Epithelial cell of proximal tubule (primary cell): ENCODE results near the gene SLC37A1. TPM values are rescaled to one million over a fixed set of nuclear protein-coding genes. Genes with fewer than 3 reads are reported as not detected.
"Not testable (repeated sequence)": the region's sequence is repeated elsewhere in the genome, so short reads cannot be mapped to it uniquely, and the experiment has no call there.

ENCODE experiments used
- DNase-seq: peaks from one replicate; pipeline ENCODE4 v3.0.0-alpha.2; 2011; ENCODE audit warnings: low read depth
- H3K4me3 ChIP-seq: 2 replicates; pipeline ENCODE4 v1.5.1; 2011; ENCODE audit warnings: low read depth, mild to moderate bottlenecking, low read length
- CTCF ChIP-seq: conservative IDR thresholded peaks from 2 replicates; pipeline ENCODE4 v1.5.1; 2012; ENCODE audit warnings: low read depth, mild to moderate bottlenecking, low read length
- total RNA-seq: library from RNA; depleted of rRNA; stranded (reverse); fragments of >200 nt; gene quantifications from 2 replicates; pipeline ENCODE4 v1.2.3, GENCODE V29; 2015

Gene SLC37A1
- total RNA-seq, 1 donor from 2014 or later = 16.4 TPM

- DNase-seq = no peak
- no peak for TF ChIP-seq CTCF
- H3K4me3 ChIP-seq = no peak overlapping the region
These were observed 45.0 kb upstream of the SLC37A1 start for GRCh38 chr21:42468491-42469131.

GRCh38 chr21:42469272-42469671 lies 44.4 kb upstream of the SLC37A1 start:
- no peak for DNase-seq
- no peak for TF ChIP-seq CTCF
- H3K4me3 ChIP-seq = no peak overlapping the region

GRCh38 chr21:42469726-42470125 lies 43.9 kb upstream of the SLC37A1 start:
- H3K4me3 ChIP-seq, DNase-seq: not testable (repeated sequence)

- TF ChIP-seq CTCF = no peak
- no peak overlapping the region for H3K4me3 ChIP-seq
- DNase-seq = no peak
These were observed 42.4 kb upstream of the SLC37A1 start for GRCh38 chr21:42471206-42471605.

GRCh38 chr21:42471716-42472330 lies 41.8 kb upstream of the SLC37A1 start:
- TF ChIP-seq CTCF = no peak
- DNase-seq = no peak
- no peak overlapping the region for H3K4me3 ChIP-seq

GRCh38 chr21:42472521-42472920 lies 41.1 kb upstream of the SLC37A1 start:
- no peak overlapping the region for H3K4me3 ChIP-seq
- DNase-seq = no peak
- TF ChIP-seq CTCF = no peak

GRCh38 chr21:42473498-42474042 lies 40.1 kb upstream of the SLC37A1 start:
- TF ChIP-seq CTCF = no peak
- H3K4me3 ChIP-seq = peak overlapping the region; percentile 23

More at GRCh38 chr21:42473498-42474042, 40.1 kb upstream of the SLC37A1 start:
- DNase-seq = no peak
